H9 (cell line): ENCODE results near the gene DOCK1. TPM values are rescaled to one million over a fixed set of nuclear protein-coding genes. Genes with fewer than 3 reads are reported as not detected.

Experiments
- DNase-seq: peaks from one replicate; pipeline ENCODE4 v3.0.0-alpha.2; 2017
- H2AFZ ChIP-seq: one replicate; pipeline ENCODE4 v1.6.1; 2013; ENCODE audit warnings: mild to moderate bottlenecking, low read length, control low read depth, moderate library complexity
- H2AK5ac ChIP-seq: 2 replicates; pipeline ENCODE4 v1.6.1; 2013; ENCODE audit warnings: low read length, control low read depth, mixed read lengths; ENCODE audit not compliant: insufficient read length
- H2BK120ac ChIP-seq: one replicate; pipeline ENCODE4 v1.6.1; 2013; ENCODE audit warnings: low read depth, mild to moderate bottlenecking, low read length, control low read depth, inconsistent platforms; ENCODE audit not compliant: poor library complexity, severe bottlenecking
- H2BK12ac ChIP-seq: 2 replicates; pipeline ENCODE4 v1.6.1; 2013; ENCODE audit warnings: low read length, control low read depth, mixed read lengths, low read depth; ENCODE audit not compliant: insufficient read length
- H2BK15ac ChIP-seq: 2 replicates; pipeline ENCODE4 v1.6.1; 2013; ENCODE audit warnings: low read depth, low read length, control low read depth
- H2BK20ac ChIP-seq: one replicate; pipeline ENCODE4 v1.6.1; 2013; ENCODE audit warnings: low read depth, mild to moderate bottlenecking, low read length, control low read depth, inconsistent platforms; ENCODE audit not compliant: poor library complexity, severe bottlenecking
- H2BK5ac ChIP-seq: 2 replicates; pipeline ENCODE4 v1.6.1; 2013; ENCODE audit warnings: low read length, control low read depth, mixed read lengths; ENCODE audit not compliant: insufficient read length
- H3K14ac ChIP-seq: 2 replicates; pipeline ENCODE4 v1.6.1; 2013; ENCODE audit warnings: low read length, control low read depth; ENCODE audit not compliant: insufficient read depth
- H3K18ac ChIP-seq: 2 replicates; pipeline ENCODE4 v1.6.1; 2013; ENCODE audit warnings: low read depth, mild to moderate bottlenecking, mixed read lengths, low read length, control low read depth; ENCODE audit not compliant: insufficient read length
- H3K23ac ChIP-seq: 2 replicates; pipeline ENCODE4 v1.6.1; 2013; ENCODE audit warnings: low read length, control low read depth, mixed read lengths, low read depth; ENCODE audit not compliant: insufficient read length
- H3K23me2 ChIP-seq: 2 replicates; pipeline ENCODE4 v1.6.1; 2013; ENCODE audit warnings: low read depth, mild to moderate bottlenecking, mixed read lengths, low read length, control low read depth; ENCODE audit not compliant: insufficient read length, poor library complexity, severe bottlenecking
- H3K27ac ChIP-seq: 2 replicates; pipeline ENCODE4 v1.5.1; 2013; ENCODE audit warnings: low read length, control low read depth, mixed read lengths, low read depth; ENCODE audit not compliant: insufficient read length
- H3K27me3 ChIP-seq: 2 replicates; pipeline ENCODE4 v1.6.1; 2013; ENCODE audit warnings: low read length, control low read depth, inconsistent platforms; ENCODE audit not compliant: insufficient read depth
- H3K4ac ChIP-seq: 2 replicates; pipeline ENCODE4 v1.6.1; 2013; ENCODE audit warnings: low read depth, mild to moderate bottlenecking, control low read depth, inconsistent platforms, low read length, moderate library complexity
- H3K4me1 ChIP-seq: 2 replicates; pipeline ENCODE4 v1.6.1; 2013; ENCODE audit warnings: low read length, control low read depth, inconsistent platforms; ENCODE audit not compliant: insufficient read depth
- H3K4me2 ChIP-seq: 2 replicates; pipeline ENCODE4 v1.6.1; 2013; ENCODE audit warnings: low read length, control low read depth, mixed read lengths; ENCODE audit not compliant: insufficient read length, insufficient read depth
- H3K56ac ChIP-seq: 2 replicates; pipeline ENCODE4 v1.6.1; 2013; ENCODE audit warnings: low read depth, mild to moderate bottlenecking, mixed read lengths, low read length, control low read depth; ENCODE audit not compliant: insufficient read length
- H3K79me1 ChIP-seq: 2 replicates; pipeline ENCODE4 v1.6.1; 2013; ENCODE audit warnings: low read depth, mild to moderate bottlenecking, moderate library complexity, low read length, control low read depth, inconsistent platforms; ENCODE audit not compliant: insufficient read depth, poor library complexity, severe bottlenecking
- H3K79me2 ChIP-seq: 2 replicates; pipeline ENCODE4 v1.6.1; 2013; ENCODE audit warnings: low read length, control low read depth, inconsistent platforms; ENCODE audit not compliant: insufficient read depth
- H3K9ac ChIP-seq: 2 replicates; pipeline ENCODE4 v1.6.1; 2013; ENCODE audit warnings: low read length, control low read depth, mixed read lengths; ENCODE audit not compliant: insufficient read length; ENCODE audit errors: extremely low read depth
- H3K9me3 ChIP-seq: one replicate; pipeline ENCODE4 v1.6.1; 2013; ENCODE audit warnings: low read depth, low read length, inconsistent platforms; ENCODE audit not compliant: control insufficient read depth
- H3T11ph ChIP-seq: one replicate; pipeline ENCODE4 v1.6.1; 2013; ENCODE audit warnings: mild to moderate bottlenecking, low read length, control low read depth, inconsistent platforms
- H4K20me1 ChIP-seq: one replicate; pipeline ENCODE4 v1.6.1; 2013; ENCODE audit not compliant: control insufficient read depth, insufficient read length, insufficient read depth
- H4K5ac ChIP-seq: 2 replicates; pipeline ENCODE4 v1.6.1; 2013; ENCODE audit warnings: low read depth, mild to moderate bottlenecking, mixed read lengths, low read length, control low read depth; ENCODE audit not compliant: insufficient read length
- H4K8ac ChIP-seq: replicated peaks from 2 replicates; pipeline ENCODE4 v1.6.1; 2013; ENCODE audit warnings: low read length, control low read depth, mixed read lengths, low read depth; ENCODE audit not compliant: insufficient read length
- H4K91ac ChIP-seq: 2 replicates; pipeline ENCODE4 v1.6.1; 2013; ENCODE audit warnings: low read depth, mild to moderate bottlenecking, moderate library complexity, mixed read lengths, low read length, control low read depth; ENCODE audit not compliant: insufficient read length
- H3K27ac Mint-ChIP-seq, 3 experiments: 2 replicates in 2 of 3; 3 replicates in 1 of 3; pipeline ENCODE4 v1.8.0; 2020 to 2021; ENCODE audit warnings: mixed read lengths in 3 of 3, mild to moderate bottlenecking in 1 of 3, moderate library complexity in 1 of 3
- H3K27me3 Mint-ChIP-seq: 2 replicates; pipeline ENCODE4 v1.8.0; 2021; ENCODE audit warnings: low read depth, mild to moderate bottlenecking, moderate library complexity, mixed read lengths
- H3K36me3 Mint-ChIP-seq, 3 experiments: 2 replicates in 2 of 3; 3 replicates in 1 of 3; pipeline ENCODE4 v1.8.0; 2020 to 2021; ENCODE audit warnings: low read depth in 3 of 3, mixed read lengths in 3 of 3; ENCODE audit not compliant: insufficient read depth in 1 of 3
- H3K4me1 Mint-ChIP-seq, 2 experiments: 2 replicates each; pipeline ENCODE4 v1.8.0; 2020; ENCODE audit warnings: mixed read lengths in 2 of 2
- H3K4me3 Mint-ChIP-seq, 2 experiments: 2 replicates in 1 of 2; 3 replicates in 1 of 2; pipeline ENCODE4 v1.8.0; 2020 to 2021; ENCODE audit warnings: mild to moderate bottlenecking in 2 of 2, mixed read lengths in 2 of 2, moderate library complexity in 1 of 2
- H3K9me3 Mint-ChIP-seq, 2 experiments: 2 replicates in 1 of 2; 3 replicates in 1 of 2; pipeline ENCODE4 v1.8.0; 2020; ENCODE audit warnings: mild to moderate bottlenecking in 2 of 2, mixed read lengths in 2 of 2, moderate library complexity in 1 of 2
- WGBS: extraction: QIAGEN DNeasy Blood & Tissue Kit; methylation state at CpG from one replicate; pipeline ENCODE4 v1.1.7; 2013; ENCODE audit warnings: missing lambda C conversion rate, low lambda C conversion rate, mixed read lengths; ENCODE audit not compliant: insufficient read length; ENCODE audit errors: extremely low coverage; 5-methylcytosine and 5-hydroxymethylcytosine counted together
- total RNA-seq: library from RNA; stranded (reverse); gene quantifications from 2 replicates; pipeline ENCODE4 v1.2.1, GENCODE V29; 2021
- TF ChIP-seq, protein P1 (sequence below): fragments of 200-600 bp; sonication (generic); conservative IDR thresholded peaks from 3 replicates; pipeline ENCODE4 v1.8.0; 2021; ENCODE audit warnings: antibody characterized with exemption, mild to moderate bottlenecking

Gene DOCK1
- total RNA-seq, 1 experiment from 2014 or later, result 57.0 TPM

DNA sequence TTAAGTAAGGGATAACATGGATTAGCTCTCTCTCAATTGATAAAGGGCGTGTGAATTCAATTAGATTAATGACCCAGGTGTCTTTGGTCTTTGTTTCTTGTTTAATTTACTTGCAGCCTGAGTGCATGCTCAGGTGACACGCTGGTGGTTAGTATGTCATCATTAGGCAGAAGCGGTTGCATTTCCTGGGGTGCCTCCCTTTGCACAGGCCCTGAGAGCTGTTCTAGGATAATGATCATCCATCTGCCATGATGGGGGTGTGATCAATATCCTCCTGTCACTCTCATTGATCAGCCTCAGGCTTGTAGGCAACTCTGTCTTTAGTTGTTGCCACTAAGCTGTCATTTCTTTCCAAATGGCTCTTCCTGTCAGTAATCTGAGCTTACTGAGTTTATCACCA lies 544.3 kb downstream of the DOCK1 start:
- Histone ChIP-seq H3K4ac (no peak overlapping the region), H3K4me1 (no peaks in the 10 kb centered on the region), H3K14ac (no peak overlapping the region), H2BK5ac (no peak overlapping the region), H2BK120ac (no peak overlapping the region), H3K23ac (no peak overlapping the region), H3K56ac (no peak overlapping the region), H3K23me2 (no peaks in the 10 kb centered on the region), H2AFZ (no peak overlapping the region), H2BK20ac (no peak overlapping the region), H4K8ac (no peak overlapping the region), H3K18ac (no peak overlapping the region), H3K27ac (no peak overlapping the region), H3K79me1 (no peaks in the 10 kb centered on the region), H2BK12ac (no peak overlapping the region), H3K9me3 (no peaks in the 10 kb centered on the region), H4K20me1 (no peaks in the 10 kb centered on the region), H3T11ph (no peak overlapping the region), H3K9ac (no peak overlapping the region), H2AK5ac (no peak overlapping the region), H4K91ac (no peak overlapping the region), H3K27me3 (no peaks in the 10 kb centered on the region), H3K4me2 (no peak overlapping the region), H4K5ac (no peak overlapping the region), H3K79me2 (no peaks in the 10 kb centered on the region), H2BK15ac (no peak overlapping the region)
- Mint-ChIP-seq H3K27me3 (no peaks in the 10 kb centered on the region), H3K4me3 (no peak overlapping the region), H3K4me1 (peaks cover 8 to 11% of the 10 kb centered on the region in 2 experiments), H3K9me3 (no peaks in the 10 kb centered on the region), H3K27ac (no peak overlapping the region), H3K36me3 (peaks cover 11 to 28% (median 22%) of the 10 kb centered on the region in 3 experiments; a peak in 6 of 7 replicates)
- WGBS, result no CpG with 5 or more reads among the region's 3 CpGs
- DNase-seq, result no peak
- TF ChIP-seq, protein P1, sequence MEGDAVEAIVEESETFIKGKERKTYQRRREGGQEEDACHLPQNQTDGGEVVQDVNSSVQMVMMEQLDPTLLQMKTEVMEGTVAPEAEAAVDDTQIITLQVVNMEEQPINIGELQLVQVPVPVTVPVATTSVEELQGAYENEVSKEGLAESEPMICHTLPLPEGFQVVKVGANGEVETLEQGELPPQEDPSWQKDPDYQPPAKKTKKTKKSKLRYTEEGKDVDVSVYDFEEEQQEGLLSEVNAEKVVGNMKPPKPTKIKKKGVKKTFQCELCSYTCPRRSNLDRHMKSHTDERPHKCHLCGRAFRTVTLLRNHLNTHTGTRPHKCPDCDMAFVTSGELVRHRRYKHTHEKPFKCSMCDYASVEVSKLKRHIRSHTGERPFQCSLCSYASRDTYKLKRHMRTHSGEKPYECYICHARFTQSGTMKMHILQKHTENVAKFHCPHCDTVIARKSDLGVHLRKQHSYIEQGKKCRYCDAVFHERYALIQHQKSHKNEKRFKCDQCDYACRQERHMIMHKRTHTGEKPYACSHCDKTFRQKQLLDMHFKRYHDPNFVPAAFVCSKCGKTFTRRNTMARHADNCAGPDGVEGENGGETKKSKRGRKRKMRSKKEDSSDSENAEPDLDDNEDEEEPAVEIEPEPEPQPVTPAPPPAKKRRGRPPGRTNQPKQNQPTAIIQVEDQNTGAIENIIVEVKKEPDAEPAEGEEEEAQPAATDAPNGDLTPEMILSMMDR, result no peak
